Immature natural killer cell (primary cell): ENCODE results near the gene PCK2. TPM values are rescaled to one million over a fixed set of nuclear protein-coding genes. Genes with fewer than 3 reads are reported as not detected.

ENCODE experiments used
- DNase-seq, 3 donors: peaks; one replicate each; pipeline ENCODE4 v3.0.0; 2022; ENCODE audit warnings: mixed read lengths in 1 of 3
- H3K27ac Mint-ChIP-seq, 6 donors: one replicate each; pipeline ENCODE4 v1.8.0; 2020; ENCODE audit warnings: mixed read lengths in 6 of 6, mild to moderate bottlenecking in 5 of 6, inconsistent platforms in 4 of 6, moderate library complexity in 3 of 6
- H3K27me3 Mint-ChIP-seq, 3 donors: one replicate each; pipeline ENCODE4 v1.8.0; 2020 to 2021; ENCODE audit warnings: low read depth in 3 of 3, mild to moderate bottlenecking in 3 of 3, mixed read lengths in 3 of 3, moderate library complexity in 3 of 3, inconsistent platforms in 1 of 3
- H3K36me3 Mint-ChIP-seq, 3 donors: one replicate each; pipeline ENCODE4 v1.8.0; 2020; ENCODE audit warnings: mixed read lengths in 3 of 3, inconsistent platforms in 2 of 3, mild to moderate bottlenecking in 2 of 3
- H3K4me1 Mint-ChIP-seq, 2 donors: one replicate each; pipeline ENCODE4 v1.8.0; 2020; ENCODE audit warnings: inconsistent platforms in 2 of 2, mild to moderate bottlenecking in 2 of 2, mixed read lengths in 2 of 2, moderate library complexity in 1 of 2
- H3K4me3 Mint-ChIP-seq, 5 donors: one replicate each; pipeline ENCODE4 v1.8.0; 2020; ENCODE audit warnings: mild to moderate bottlenecking in 5 of 5, mixed read lengths in 5 of 5, inconsistent platforms in 3 of 5, moderate library complexity in 3 of 5
- H3K9me3 Mint-ChIP-seq, 6 donors: one replicate each; pipeline ENCODE4 v1.8.0; 2020; ENCODE audit warnings: mild to moderate bottlenecking in 6 of 6, mixed read lengths in 6 of 6, inconsistent platforms in 4 of 6, moderate library complexity in 3 of 6
- polyA plus RNA-seq, 3 donors: library from polyadenylated mRNA; unstranded; fragments of 300-500 nt; fragmentation: Illumina TruSeq; gene quantifications; one replicate each; pipeline ENCODE4 v1.2.3, GENCODE V29; 2021

PCK2 gene
- polyA plus RNA-seq, 3 donors from 2014 or later: 8.2 to 13.3 (median 12.0) TPM

DNA sequence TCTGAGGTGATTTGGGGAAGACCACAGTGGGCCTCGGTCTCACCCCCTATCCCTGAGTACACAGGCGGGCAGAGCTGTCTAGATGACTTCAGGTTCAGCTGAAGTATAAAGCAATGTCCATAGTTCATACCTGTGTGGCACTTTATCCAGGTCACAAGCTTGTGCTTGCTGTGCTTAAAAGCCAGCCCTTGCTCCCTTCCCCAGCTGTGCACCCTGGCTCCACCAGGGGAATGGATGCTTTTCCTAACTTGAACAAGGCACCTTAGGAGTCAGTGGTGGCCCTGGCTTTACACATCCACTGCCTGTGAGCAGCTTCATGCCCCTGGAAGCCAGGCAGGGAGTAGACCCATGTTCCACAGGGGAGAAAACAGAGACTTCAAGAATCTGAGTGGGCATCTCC lies 36.8 kb upstream of the PCK2 start:
- no peaks in the 10 kb centered on the region for H3K9me3 Mint-ChIP-seq
- H3K27ac Mint-ChIP-seq: peak overlapping the region in 1 of 6 donors; percentile 36
- no peak overlapping the region for H3K4me3 Mint-ChIP-seq
- H3K27me3 Mint-ChIP-seq: peaks cover 1 to 3% (median 3%) of the 10 kb centered on the region in 3 donors
- DNase-seq: no peak
- H3K36me3 Mint-ChIP-seq: peaks cover 0 to 7% (median 0%) of the 10 kb centered on the region in 3 donors
- H3K4me1 Mint-ChIP-seq: peaks cover 20 to 24% of the 10 kb centered on the region in 2 donors

- Mint-ChIP-seq H3K4me1 (peaks cover 15 to 19% of the 10 kb centered on the region in 2 donors), H3K36me3 (peaks cover 0 to 7% (median 0%) of the 10 kb centered on the region in 3 donors), H3K9me3 (no peaks in the 10 kb centered on the region), H3K27me3 (peaks cover 1 to 3% (median 3%) of the 10 kb centered on the region in 3 donors), H3K27ac (peak overlapping the region in 4 of 6 donors; percentile 40 to 88 (median 61)), H3K4me3 (no peak overlapping the region)
- no peak for DNase-seq
These were observed 36.2 kb upstream of the PCK2 start for GRCh38 chr14:24057867-24058259.

DNA sequence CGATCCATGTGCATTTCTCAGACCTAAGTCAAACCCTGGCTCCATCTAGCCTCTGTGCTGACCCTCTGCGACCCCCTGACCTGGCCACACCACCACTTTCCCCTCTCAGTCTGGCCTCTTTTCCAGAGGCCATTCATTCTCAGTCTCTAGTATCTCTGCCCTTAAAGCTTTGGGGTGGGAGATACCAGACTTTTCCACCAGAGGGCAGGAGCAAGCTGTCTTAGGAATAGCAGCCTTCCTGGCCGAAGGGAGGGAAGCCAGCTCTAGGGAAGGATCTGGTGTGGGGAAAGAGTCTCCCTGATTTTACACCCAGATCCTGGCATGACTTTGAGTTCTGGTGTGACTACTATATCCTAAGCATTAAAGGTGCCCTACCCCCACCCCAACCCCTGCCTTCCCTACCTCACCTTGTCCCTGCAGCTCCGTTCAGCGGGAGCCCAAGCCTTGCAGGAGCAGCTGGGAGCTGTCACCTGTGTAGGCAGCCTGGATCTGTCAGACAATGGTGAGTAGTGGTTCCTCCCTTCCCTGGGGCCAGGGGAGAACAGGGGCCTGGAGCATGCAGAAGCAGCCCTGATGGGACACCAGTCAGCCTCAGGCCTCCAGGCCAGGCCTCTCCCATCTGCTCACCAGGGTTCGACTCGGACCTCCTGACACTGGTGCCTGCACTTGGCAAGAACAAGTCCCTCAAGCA lies 35.7 kb upstream of the PCK2 start:
- Mint-ChIP-seq H3K4me1 (peaks cover 10 to 14% of the 10 kb centered on the region in 2 donors), H3K9me3 (no peaks in the 10 kb centered on the region), H3K4me3 (no peak overlapping the region), H3K27me3 (peaks cover 0 to 3% (median 1%) of the 10 kb centered on the region in 3 donors), H3K36me3 (peaks cover 0 to 7% (median 0%) of the 10 kb centered on the region in 3 donors), H3K27ac (peak overlapping the region in 5 of 6 donors; percentile 40 to 88 (median 61))
- peak; percentile 44 to 60 (median 53) for DNase-seq

DNA sequence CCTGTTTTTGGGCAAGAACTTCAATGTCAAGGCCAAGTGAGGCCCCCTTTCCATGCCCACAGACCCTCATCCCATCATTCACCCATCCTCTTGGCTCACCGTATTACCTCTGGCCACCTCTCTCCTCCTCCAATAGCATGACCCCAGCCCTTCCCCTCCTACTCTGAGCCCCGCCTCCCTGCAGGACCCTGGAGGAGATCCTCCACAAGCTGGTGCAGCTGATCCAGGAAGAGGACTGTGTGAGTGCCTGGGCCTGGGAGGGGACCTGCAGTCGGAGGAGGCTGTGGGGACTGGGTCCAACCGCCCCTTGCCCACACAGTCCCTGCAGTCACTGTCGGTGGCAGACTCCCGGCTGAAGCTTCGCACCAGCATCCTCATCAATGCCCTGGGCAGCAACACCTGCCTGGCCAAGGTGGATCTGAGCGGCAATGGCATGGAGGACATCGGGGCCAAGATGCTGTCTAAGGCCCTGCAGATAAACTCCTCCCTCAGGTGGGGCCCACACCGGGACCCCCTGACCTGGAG lies 35.1 kb upstream of the PCK2 start:
- Mint-ChIP-seq H3K9me3 (no peaks in the 10 kb centered on the region), H3K4me1 (peaks cover 4 to 8% of the 10 kb centered on the region in 2 donors), H3K27me3 (peaks cover 0 to 3% (median 1%) of the 10 kb centered on the region in 3 donors), H3K4me3 (no peak overlapping the region), H3K27ac (no peak overlapping the region), H3K36me3 (peaks cover 0 to 7% (median 0%) of the 10 kb centered on the region in 3 donors)
- no peak for DNase-seq

GRCh38 chr14:24059841-24060388 lies 34.2 kb upstream of the PCK2 start:
- H3K4me1 Mint-ChIP-seq: peaks cover 2 to 7% of the 10 kb centered on the region in 2 donors
- H3K27ac Mint-ChIP-seq: no peak overlapping the region
- peaks cover 0 to 3% (median 0%) of the 10 kb centered on the region in 3 donors for H3K27me3 Mint-ChIP-seq
- no peaks in the 10 kb centered on the region for H3K9me3 Mint-ChIP-seq
- H3K36me3 Mint-ChIP-seq: peaks cover 0 to 7% (median 0%) of the 10 kb centered on the region in 3 donors
- DNase-seq: no peak
- no peak overlapping the region for H3K4me3 Mint-ChIP-seq

- H3K36me3 Mint-ChIP-seq: peaks cover 0 to 7% (median 0%) of the 10 kb centered on the region in 3 donors
- no peak overlapping the region for H3K27ac Mint-ChIP-seq
- H3K27me3 Mint-ChIP-seq: peaks cover 0 to 2% (median 0%) of the 10 kb centered on the region in 3 donors
These were observed 33.7 kb upstream of the PCK2 start for GRCh38 chr14:24060443-24060842.

GRCh38 chr14:24060984-24061913 lies 32.9 kb upstream of the PCK2 start:
- H3K27ac Mint-ChIP-seq: no peak overlapping the region
- peaks cover 2 to 7% of the 10 kb centered on the region in 2 donors for H3K4me1 Mint-ChIP-seq
- peaks cover 0 to 7% (median 0%) of the 10 kb centered on the region in 3 donors for H3K36me3 Mint-ChIP-seq
- no peak overlapping the region for H3K4me3 Mint-ChIP-seq
- H3K9me3 Mint-ChIP-seq: no peaks in the 10 kb centered on the region
- no peak for DNase-seq
- H3K27me3 Mint-ChIP-seq: peaks cover 0 to 2% (median 0%) of the 10 kb centered on the region in 3 donors

More at GRCh38 chr14:24060443-24060842, 33.7 kb upstream of the PCK2 start:
- Mint-ChIP-seq H3K4me1 (peaks cover 2 to 7% of the 10 kb centered on the region in 2 donors), H3K9me3 (no peaks in the 10 kb centered on the region), H3K4me3 (no peak overlapping the region)
- DNase-seq: no peak

DNA sequence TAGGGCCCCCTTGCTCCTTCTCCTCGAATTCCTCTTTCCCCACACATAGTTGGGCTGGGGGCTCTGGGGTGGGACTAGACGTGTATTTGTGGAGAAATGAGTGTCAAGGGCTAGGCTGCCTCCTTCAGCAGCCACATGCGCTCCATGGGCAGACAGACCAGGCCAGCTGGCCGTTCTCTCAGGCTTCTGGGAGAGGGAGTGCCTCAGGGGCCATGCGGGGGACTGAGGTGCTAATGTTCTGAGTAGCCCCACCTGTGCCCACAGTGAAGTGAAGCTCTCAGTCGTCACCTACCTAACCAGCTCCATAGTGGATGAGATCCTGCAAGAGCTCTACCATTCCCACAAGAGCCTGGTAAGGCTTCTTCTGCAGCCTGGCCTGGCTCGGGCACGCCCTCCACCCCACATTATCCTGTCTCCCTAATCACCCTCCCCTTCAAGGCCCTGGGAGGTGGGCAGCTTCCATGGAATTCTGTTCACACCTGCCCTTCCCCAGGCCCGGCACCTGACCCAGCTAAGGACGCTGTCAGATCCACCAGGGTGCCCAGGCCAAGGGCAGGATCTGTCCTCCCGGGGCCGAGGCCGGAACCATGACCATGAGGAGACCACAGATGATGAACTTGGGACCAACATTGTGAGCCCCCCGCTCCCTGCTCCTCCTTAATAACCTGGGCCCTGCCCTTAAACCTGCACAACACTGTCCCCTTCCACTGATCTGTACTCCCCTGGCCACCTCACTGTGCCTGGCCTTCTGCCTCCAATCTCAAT lies 31.7 kb upstream of the PCK2 start:
- no peak overlapping the region for H3K4me3 Mint-ChIP-seq
- H3K9me3 Mint-ChIP-seq: no peaks in the 10 kb centered on the region
- no peak for DNase-seq
- peaks cover 0 to 9% (median 0%) of the 10 kb centered on the region in 3 donors for H3K36me3 Mint-ChIP-seq
- H3K27ac Mint-ChIP-seq: no peak overlapping the region
- H3K27me3 Mint-ChIP-seq: peaks cover 0 to 2% (median 2%) of the 10 kb centered on the region in 3 donors
- peaks cover 0 to 7% of the 10 kb centered on the region in 2 donors for H3K4me1 Mint-ChIP-seq

GRCh38 chr14:24063263-24063836 lies 30.8 kb upstream of the PCK2 start:
- DNase-seq: no peak
- H3K27ac Mint-ChIP-seq: no peak overlapping the region
- H3K4me1 Mint-ChIP-seq: peaks cover 0 to 2% of the 10 kb centered on the region in 2 donors
- H3K27me3 Mint-ChIP-seq: peaks cover 0 to 2% (median 2%) of the 10 kb centered on the region in 3 donors
- peaks cover 0 to 12% (median 0%) of the 10 kb centered on the region in 3 donors for H3K36me3 Mint-ChIP-seq
- no peak overlapping the region for H3K4me3 Mint-ChIP-seq
- no peaks in the 10 kb centered on the region for H3K9me3 Mint-ChIP-seq

GRCh38 chr14:24064091-24064795 lies 29.9 kb upstream of the PCK2 start:
- H3K4me1 Mint-ChIP-seq: no peaks in the 10 kb centered on the region
- no peak for DNase-seq
- H3K27me3 Mint-ChIP-seq: peaks cover 0 to 2% (median 2%) of the 10 kb centered on the region in 3 donors
- H3K4me3 Mint-ChIP-seq: no peak overlapping the region
- H3K27ac Mint-ChIP-seq: no peak overlapping the region
- peaks cover 0 to 11% (median 0%) of the 10 kb centered on the region in 3 donors for H3K36me3 Mint-ChIP-seq
- no peaks in the 10 kb centered on the region for H3K9me3 Mint-ChIP-seq

DNA sequence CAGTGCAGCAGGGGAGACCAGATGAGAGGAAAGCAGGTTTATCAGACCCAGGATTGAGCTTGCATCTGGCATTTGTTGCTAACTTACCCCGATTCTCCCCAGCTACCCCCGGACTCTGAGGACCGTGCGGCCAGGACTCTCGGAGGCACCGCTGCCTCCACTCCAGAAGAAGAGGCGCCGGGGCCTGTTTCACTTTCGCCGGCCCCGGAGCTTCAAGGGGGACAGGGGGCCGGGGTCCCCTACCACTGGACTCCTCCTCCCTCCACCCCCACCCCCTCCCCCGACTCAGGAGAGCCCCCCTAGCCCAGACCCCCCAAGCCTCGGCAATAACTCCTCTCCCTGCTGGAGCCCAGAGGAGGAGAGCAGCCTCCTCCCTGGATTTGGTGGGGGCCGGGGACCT lies 29.3 kb upstream of the PCK2 start:
- no peaks in the 10 kb centered on the region for H3K4me1 Mint-ChIP-seq
- no peak for DNase-seq
- peaks cover 0 to 11% (median 0%) of the 10 kb centered on the region in 3 donors for H3K36me3 Mint-ChIP-seq
- no peak overlapping the region for H3K27ac Mint-ChIP-seq
- no peaks in the 10 kb centered on the region for H3K9me3 Mint-ChIP-seq
- H3K4me3 Mint-ChIP-seq: no peak overlapping the region
- H3K27me3 Mint-ChIP-seq: peaks cover 0 to 2% (median 2%) of the 10 kb centered on the region in 3 donors

- Mint-ChIP-seq H3K36me3 (peaks cover 0 to 17% (median 5%) of the 10 kb centered on the region in 3 donors), H3K4me3 (no peak overlapping the region), H3K27ac (no peak overlapping the region), H3K4me1 (no peaks in the 10 kb centered on the region), H3K27me3 (peaks cover 0 to 2% (median 2%) of the 10 kb centered on the region in 3 donors), H3K9me3 (no peaks in the 10 kb centered on the region)
- DNase-seq: no peak
These were observed 28.7 kb upstream of the PCK2 start for GRCh38 chr14:24065408-24065807.
